OCI-LY7 (cell line): ENCODE measurements around the gene RRBP1. TPM values are rescaled to one million over a fixed set of nuclear protein-coding genes. Genes with fewer than 3 reads are reported as not detected.

Experiments
- BruUV-seq: library from RNA; stranded (reverse); fragments of 400-500 nt; replicated peaks from 2 replicates; lab custom pipeline; 2021; lab: Mats Ljungman, UMichigan
- CTCF ChIA-PET: fragments of 300-600 bp; sonication (Branson Sonifier 250); formaldehyde crosslinking; loops from one replicate; lab custom pipeline; 2022; ENCODE audit warnings: antibody characterized with exemption; ENCODE audit not compliant: unreplicated experiment; lab: Charles Lee
- POLR2A ChIA-PET: fragments of 300-600 bp; sonication (Branson Sonifier 250); formaldehyde crosslinking; loops from one replicate; lab custom pipeline; 2022; ENCODE audit warnings: antibody characterized with exemption; lab: Charles Lee
- DNase-seq: peaks from one replicate; pipeline ENCODE4 v3.0.0-alpha.2; 2015; ENCODE audit warnings: low spot score
- H2AFZ ChIP-seq: fragments of 200-600 bp; sonication (generic), shearing (Covaris generic); 2 replicates; pipeline ENCODE4 v1.6.1; 2014; ENCODE audit warnings: mild to moderate bottlenecking, antibody characterized with exemption, low read length, moderate library complexity
- H3K27ac ChIP-seq: fragments of 200-600 bp; sonication (generic); 2 replicates; pipeline ENCODE4 v1.5.1; 2014; ENCODE audit warnings: mixed run types, low read depth, mild to moderate bottlenecking, moderate library complexity, low read length, inconsistent platforms; ENCODE audit not compliant: poor library complexity, severe bottlenecking
- H3K36me3 ChIP-seq: fragments of 200-600 bp; sonication (generic); 2 replicates; pipeline ENCODE4 v1.6.1; 2014; ENCODE audit warnings: mild to moderate bottlenecking, antibody characterized with exemption, low read length, moderate library complexity, mixed read lengths; ENCODE audit not compliant: insufficient read depth
- H3K4me1 ChIP-seq: fragments of 200-600 bp; sonication (generic); 2 replicates; pipeline ENCODE4 v1.5.1; 2014; ENCODE audit warnings: mild to moderate bottlenecking, low read length; ENCODE audit not compliant: insufficient read depth, poor library complexity, severe bottlenecking
- H3K4me2 ChIP-seq: fragments of 200-600 bp; sonication (generic); 2 replicates; pipeline ENCODE4 v1.6.1; 2014; ENCODE audit warnings: mild to moderate bottlenecking, low read length
- H3K4me3 ChIP-seq: fragments of 200-600 bp; sonication (generic); 2 replicates; pipeline ENCODE4 v1.5.1; 2014; ENCODE audit warnings: mild to moderate bottlenecking, low read depth, low read length; ENCODE audit not compliant: poor library complexity, severe bottlenecking
- H3K79me2 ChIP-seq: fragments of 200-600 bp; sonication (generic); 2 replicates; pipeline ENCODE4 v1.6.1; 2016; ENCODE audit warnings: low read depth, mild to moderate bottlenecking, low read length, moderate library complexity, mixed read lengths; ENCODE audit not compliant: insufficient read depth
- H3K9me2 ChIP-seq: fragments of 200-600 bp; sonication (generic); 2 replicates; pipeline ENCODE4 v1.6.1; 2016; ENCODE audit warnings: mild to moderate bottlenecking, low read length, mixed read lengths; ENCODE audit not compliant: insufficient read depth
- H3K9me3 ChIP-seq: fragments of 200-600 bp; sonication (generic); 2 replicates; pipeline ENCODE4 v1.6.1; 2014; ENCODE audit warnings: mild to moderate bottlenecking, mixed run types, low read length, mixed read lengths
- H4K20me1 ChIP-seq: fragments of 200-600 bp; sonication (generic); 2 replicates; pipeline ENCODE4 v1.6.1; 2014; ENCODE audit warnings: mild to moderate bottlenecking, antibody characterized with exemption, low read length, moderate library complexity, mixed read lengths; ENCODE audit not compliant: insufficient read depth
- EZH2phosphoT487 ChIP-seq: fragments of 200-600 bp; sonication (generic); IDR thresholded peaks from 2 replicates; pipeline ENCODE4 v1.6.1; 2018; ENCODE audit warnings: low read depth, borderline replicate concordance, mild to moderate bottlenecking, mixed run types, antibody characterized with exemption, low read length, moderate library complexity, mixed read lengths
- intact Hi-C: fragments of 100-400 bp; cut with micrococcal nuclease; formaldehyde crosslinking; loops from one replicate; pipeline ENCODE4 v1.10.0; 2022; ENCODE audit not compliant: unreplicated experiment
- total RNA-seq, 2 experiments: library from RNA; depleted of rRNA in 1 of 2; stranded (reverse); fragments of >200 nt in 1 of 2; shearing (Covaris generic) in 1 of 2; gene quantifications; 2 replicates each; pipeline ENCODE4 v1.2.3, GENCODE V29; 2014 to 2022
- TF ChIP-seq, protein P1 (sequence below): fragments of 200-600 bp; sonication (generic); conservative IDR thresholded peaks from 2 replicates; pipeline ENCODE4 v1.5.1; 2014; ENCODE audit warnings: mild to moderate bottlenecking, antibody characterized with exemption, low read length, moderate library complexity, mixed read lengths

The RRBP1 gene
- total RNA-seq, 2 experiments from 2014 or later = 13.6 to 46.3 TPM

DNA sequence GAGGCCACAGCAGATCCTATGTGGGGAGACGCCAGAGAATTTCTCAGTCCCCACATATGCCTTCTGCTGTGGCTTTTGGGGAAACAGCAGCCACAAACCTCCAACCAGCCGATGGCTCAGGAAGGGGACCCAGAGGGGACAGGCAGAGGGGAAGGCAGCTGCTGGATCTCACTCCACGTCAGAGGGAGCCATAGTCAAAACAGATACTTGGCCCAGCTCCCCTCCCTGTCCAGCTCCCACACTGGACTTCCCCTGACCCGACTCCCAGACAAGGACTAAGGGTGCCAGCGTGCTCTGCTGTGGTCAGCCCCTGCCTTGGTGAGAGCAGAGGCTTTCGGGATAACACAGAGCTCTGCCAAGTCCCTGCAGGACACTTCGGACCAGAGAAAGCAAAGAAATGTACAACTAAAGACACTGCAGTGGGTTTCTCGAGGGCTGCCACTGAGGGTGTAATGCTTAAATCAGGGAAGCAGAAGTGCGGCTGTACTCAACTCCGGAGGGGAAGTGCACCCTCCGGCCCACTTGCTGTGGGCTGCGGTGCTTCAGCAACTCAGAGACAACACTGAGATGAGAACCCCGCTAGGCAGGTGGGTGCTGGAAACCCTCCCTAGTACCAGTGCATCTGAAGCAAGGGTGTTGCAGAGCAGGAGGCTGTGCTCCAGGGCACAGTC, 47.2 kb downstream of the RRBP1 start:
- Histone ChIP-seq H2AFZ (no peak overlapping the region), H3K27ac (no peak overlapping the region), H3K36me3 (no peaks in the 10 kb centered on the region), H3K4me1 (no peaks in the 10 kb centered on the region), H3K4me3 (no peak overlapping the region), H4K20me1 (no peaks in the 10 kb centered on the region), H3K79me2 (no peaks in the 10 kb centered on the region), H3K9me2 (no peaks in the 10 kb centered on the region), H3K9me3 (no peaks in the 10 kb centered on the region), H3K4me2 (no peak overlapping the region)
- intact Hi-C loops = no loop called here
- TF ChIP-seq, protein P1, sequence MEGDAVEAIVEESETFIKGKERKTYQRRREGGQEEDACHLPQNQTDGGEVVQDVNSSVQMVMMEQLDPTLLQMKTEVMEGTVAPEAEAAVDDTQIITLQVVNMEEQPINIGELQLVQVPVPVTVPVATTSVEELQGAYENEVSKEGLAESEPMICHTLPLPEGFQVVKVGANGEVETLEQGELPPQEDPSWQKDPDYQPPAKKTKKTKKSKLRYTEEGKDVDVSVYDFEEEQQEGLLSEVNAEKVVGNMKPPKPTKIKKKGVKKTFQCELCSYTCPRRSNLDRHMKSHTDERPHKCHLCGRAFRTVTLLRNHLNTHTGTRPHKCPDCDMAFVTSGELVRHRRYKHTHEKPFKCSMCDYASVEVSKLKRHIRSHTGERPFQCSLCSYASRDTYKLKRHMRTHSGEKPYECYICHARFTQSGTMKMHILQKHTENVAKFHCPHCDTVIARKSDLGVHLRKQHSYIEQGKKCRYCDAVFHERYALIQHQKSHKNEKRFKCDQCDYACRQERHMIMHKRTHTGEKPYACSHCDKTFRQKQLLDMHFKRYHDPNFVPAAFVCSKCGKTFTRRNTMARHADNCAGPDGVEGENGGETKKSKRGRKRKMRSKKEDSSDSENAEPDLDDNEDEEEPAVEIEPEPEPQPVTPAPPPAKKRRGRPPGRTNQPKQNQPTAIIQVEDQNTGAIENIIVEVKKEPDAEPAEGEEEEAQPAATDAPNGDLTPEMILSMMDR = no peak
- TF ChIP-seq EZH2phosphoT487 = no peak
- ChIA-PET CTCF (no interaction called here), POLR2A (no interaction called here)
- BruUV-seq = no TSS peak
- no peak for DNase-seq

DNA sequence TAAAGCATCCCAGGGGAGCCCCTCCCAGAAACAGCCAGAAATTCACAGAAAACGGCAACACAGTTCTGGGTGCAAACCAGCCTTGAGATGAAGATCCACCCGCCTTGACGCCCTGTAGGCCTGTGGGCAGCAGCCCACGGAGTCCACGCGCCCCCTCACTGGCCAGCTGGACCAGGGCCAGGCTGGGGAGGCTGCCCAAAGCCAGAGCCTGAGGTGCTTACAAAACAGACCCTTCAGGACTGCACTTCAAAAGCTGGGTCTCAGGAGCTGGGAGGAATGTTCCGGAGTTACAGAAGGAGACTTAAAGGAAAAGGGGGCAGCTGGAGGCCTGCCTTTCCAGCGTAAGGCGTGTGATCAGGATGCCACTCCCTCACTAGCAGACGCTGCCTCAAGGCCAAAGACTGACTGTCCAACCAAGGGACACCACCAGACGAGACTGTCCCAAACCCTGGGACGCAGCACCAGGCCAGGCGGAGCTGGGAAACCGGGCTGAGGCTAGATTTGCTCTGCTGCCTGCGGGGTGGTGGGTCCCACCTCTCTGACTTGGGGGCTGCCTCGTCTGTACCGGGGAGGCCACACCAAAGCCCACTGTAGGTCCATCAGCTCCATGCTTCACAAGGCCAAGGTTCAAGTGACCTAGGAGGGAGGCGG, 48.1 kb downstream of the RRBP1 start:
- BruUV-seq = no TSS peak
- TF ChIP-seq EZH2phosphoT487 = no peak
- TF ChIP-seq, protein P1 = no peak
- no peaks in the 10 kb centered on the region for H3K4me1 ChIP-seq

More for the DNA sequence above, 48.1 kb downstream of the RRBP1 start:
- DNase-seq = no peak
- Histone ChIP-seq H2AFZ (no peak overlapping the region), H3K36me3 (no peaks in the 10 kb centered on the region), H4K20me1 (no peaks in the 10 kb centered on the region), H3K27ac (no peak overlapping the region), H3K79me2 (no peaks in the 10 kb centered on the region), H3K4me3 (no peak overlapping the region), H3K9me3 (no peaks in the 10 kb centered on the region), H3K9me2 (no peaks in the 10 kb centered on the region), H3K4me2 (no peak overlapping the region)
- ChIA-PET CTCF (no interaction called here), POLR2A (no interaction called here)
- intact Hi-C loops = no loop called here
